Activated CD8-positive, alpha-beta memory T cell treated with anti-CD3 and anti-CD28 coated beads, Interleukin-2, amount 50 U/mL, for 4 hours (primary cell): ENCODE results near the gene ADAM12.

ENCODE experiments used
- DNase-seq: peaks from one replicate; pipeline ENCODE4 v3.0.0-alpha.2; 2020

ADAM12 gene

GRCh38 chr10:126166797-126167196, 221.5 kb downstream of the ADAM12 start:
- DNase-seq = no peak

- no peak for DNase-seq
Measured at GRCh38 chr10:126165874-126166273, 222.4 kb downstream of the ADAM12 start.

- DNase-seq = no peak
Measured at GRCh38 chr10:126163506-126163905, 224.8 kb downstream of the ADAM12 start.

- no peak for DNase-seq
Measured at GRCh38 chr10:126161691-126162090, 226.6 kb downstream of the ADAM12 start.

- no peak for DNase-seq
Measured at GRCh38 chr10:126160971-126161630, 227.2 kb downstream of the ADAM12 start.

- no peak for DNase-seq
Measured at GRCh38 chr10:126160571-126160970, 227.7 kb downstream of the ADAM12 start.

- no peak for DNase-seq
Measured at GRCh38 chr10:126158133-126158892, 230.0 kb downstream of the ADAM12 start.

GRCh38 chr10:126157189-126157588, 231.1 kb downstream of the ADAM12 start:
- no peak for DNase-seq

- DNase-seq = no peak
Measured at GRCh38 chr10:126156503-126156902, 231.8 kb downstream of the ADAM12 start.

- no peak for DNase-seq
Measured at GRCh38 chr10:126156012-126156411, 232.3 kb downstream of the ADAM12 start.

GRCh38 chr10:126155528-126155927, 232.7 kb downstream of the ADAM12 start:
- no peak for DNase-seq

GRCh38 chr10:126153711-126154628, 234.3 kb downstream of the ADAM12 start:
- DNase-seq = no peak

GRCh38 chr10:126147866-126148587, 240.2 kb downstream of the ADAM12 start:
- no peak for DNase-seq

- DNase-seq = no peak
Measured at GRCh38 chr10:126146771-126147170, 241.5 kb downstream of the ADAM12 start.

GRCh38 chr10:126143117-126143516, 245.2 kb downstream of the ADAM12 start:
- DNase-seq = no peak

GRCh38 chr10:126140746-126141273, 247.5 kb downstream of the ADAM12 start:
- no peak for DNase-seq

- DNase-seq = no peak
Measured at GRCh38 chr10:126137562-126138221, 250.6 kb downstream of the ADAM12 start.

- DNase-seq = no peak
Measured at GRCh38 chr10:126135941-126136595, 252.2 kb downstream of the ADAM12 start.

- no peak for DNase-seq
Measured at GRCh38 chr10:126135177-126135576, 253.1 kb downstream of the ADAM12 start.

GRCh38 chr10:126133906-126134656, 254.2 kb downstream of the ADAM12 start:
- DNase-seq = no peak
